WERI-Rb-1 (cell line): ENCODE data around the gene TMEM237.

Experiments used
- DNase-seq: peaks from one replicate; pipeline ENCODE4 v3.0.0-alpha.2; 2020
- H3K27ac ChIP-seq: fragments of 250-450 bp; sonication (Bioruptor Pico); 2 replicates; pipeline ENCODE4 v1.5.1; 2020; ENCODE audit warnings: mild to moderate bottlenecking, moderate library complexity
- H3K27me3 ChIP-seq: fragments of 250-450 bp; sonication (Bioruptor Pico); 2 replicates; pipeline ENCODE4 v1.5.1; 2021; ENCODE audit warnings: mild to moderate bottlenecking, low read depth, moderate library complexity; ENCODE audit not compliant: insufficient read depth, severe bottlenecking
- H3K36me3 ChIP-seq: fragments of 250-450 bp; sonication (Bioruptor Pico); 2 replicates; pipeline ENCODE4 v1.5.1; 2020; ENCODE audit warnings: mild to moderate bottlenecking, moderate library complexity
- H3K4me3 ChIP-seq: 2 replicates; pipeline ENCODE4 v1.5.1; 2011; ENCODE audit warnings: low read depth, mild to moderate bottlenecking, control low read depth, low read length
- H3K9me3 ChIP-seq: fragments of 250-450 bp; sonication (Bioruptor Pico); 2 replicates; pipeline ENCODE4 v1.5.1; 2021; ENCODE audit warnings: mild to moderate bottlenecking, moderate library complexity; ENCODE audit not compliant: severe bottlenecking
- CTCF ChIP-seq: IDR thresholded peaks from 2 replicates; pipeline ENCODE4 v1.5.1; 2011; ENCODE audit warnings: low read depth, mild to moderate bottlenecking, control low read depth, inconsistent platforms, low read length

TMEM237 gene

DNA sequence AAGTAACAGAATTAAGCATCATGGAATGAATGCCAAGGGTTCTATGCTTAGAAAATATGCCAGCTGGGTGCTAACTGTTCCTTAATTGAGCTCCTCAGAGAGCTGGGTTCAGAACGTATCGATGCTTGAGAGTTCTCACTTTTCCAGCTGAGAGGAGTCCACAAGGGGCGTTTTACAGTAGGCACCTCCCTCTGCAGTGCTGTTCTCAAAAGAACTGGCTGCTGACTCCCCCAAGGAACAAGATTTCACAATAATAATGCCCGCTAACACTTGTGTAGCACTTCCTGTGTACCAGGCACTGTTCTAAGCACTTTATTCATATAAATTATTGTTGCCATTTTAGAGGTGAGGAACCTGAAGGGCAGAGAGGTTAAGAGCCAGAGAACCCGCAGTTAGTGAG, 18.1 kb upstream of the TMEM237 start:
- Histone ChIP-seq H3K27ac (no peak overlapping the region), H3K36me3 (no peaks in the 10 kb centered on the region), H3K4me3 (no peak overlapping the region), H3K27me3 (no peaks in the 10 kb centered on the region), H3K9me3 (no peaks in the 10 kb centered on the region)
- no peak for TF ChIP-seq CTCF
- DNase-seq, result no peak

DNA sequence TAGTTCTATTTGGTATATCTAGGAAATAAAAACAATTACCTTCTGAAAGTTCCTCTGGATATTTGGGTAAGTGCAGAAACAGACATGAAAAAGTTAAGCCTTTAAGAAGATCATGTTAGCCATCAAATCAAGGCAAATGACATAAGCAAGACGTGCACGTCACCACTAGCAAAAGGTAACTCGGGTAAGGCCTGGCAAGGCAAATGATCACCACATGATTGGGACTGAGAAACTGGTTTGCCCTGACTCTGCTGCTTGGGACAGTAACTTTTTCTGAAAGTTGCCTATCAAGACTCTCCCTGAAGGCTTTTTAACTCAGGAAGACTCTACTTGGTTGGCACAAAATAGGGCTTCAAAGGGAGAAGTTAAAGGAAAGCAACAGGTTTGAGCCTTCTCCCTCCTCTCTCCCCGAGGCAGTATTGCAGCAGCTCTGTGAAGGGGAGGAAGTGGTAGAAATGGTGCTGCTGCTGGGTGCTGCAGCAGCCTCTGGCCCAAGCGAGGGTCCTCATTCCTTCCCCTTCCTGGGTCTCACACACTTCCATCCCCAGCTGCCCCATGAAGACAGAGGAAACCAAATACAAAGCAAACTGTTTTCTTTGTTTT, 17.1 kb upstream of the TMEM237 start:
- Histone ChIP-seq H3K36me3 (no peaks in the 10 kb centered on the region), H3K27ac (no peak overlapping the region), H3K27me3 (no peaks in the 10 kb centered on the region), H3K9me3 (no peaks in the 10 kb centered on the region), H3K4me3 (no peak overlapping the region)
- DNase-seq, result peak; percentile 54
- no peak for TF ChIP-seq CTCF

DNA sequence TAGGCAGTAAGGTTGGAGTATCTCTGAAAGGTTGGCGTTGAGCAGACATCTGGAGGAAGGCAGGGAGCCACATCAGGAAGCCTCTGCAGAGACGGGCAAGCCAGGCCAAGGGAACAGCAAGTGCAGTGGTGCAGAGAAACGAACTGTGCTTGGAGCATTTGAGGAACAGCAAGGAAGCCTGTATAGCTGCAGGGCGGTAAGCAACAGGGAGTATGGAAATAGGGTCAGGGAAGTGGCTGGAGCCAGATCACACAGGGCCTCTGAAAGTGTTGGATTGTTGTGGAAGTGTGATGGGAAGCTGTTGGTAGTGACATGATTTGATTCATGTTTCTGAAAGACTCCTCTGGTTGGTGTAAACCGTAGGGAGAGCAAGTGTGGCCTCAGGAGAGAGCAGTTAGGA, 13.4 kb upstream of the TMEM237 start:
- no peaks in the 10 kb centered on the region for H3K9me3 ChIP-seq
- no peak for DNase-seq
- no peaks in the 10 kb centered on the region for H3K36me3 ChIP-seq
- no peak overlapping the region for H3K27ac ChIP-seq
- no peak for TF ChIP-seq CTCF
- H3K4me3 ChIP-seq, result no peak overlapping the region
- H3K27me3 ChIP-seq, result no peaks in the 10 kb centered on the region

DNA sequence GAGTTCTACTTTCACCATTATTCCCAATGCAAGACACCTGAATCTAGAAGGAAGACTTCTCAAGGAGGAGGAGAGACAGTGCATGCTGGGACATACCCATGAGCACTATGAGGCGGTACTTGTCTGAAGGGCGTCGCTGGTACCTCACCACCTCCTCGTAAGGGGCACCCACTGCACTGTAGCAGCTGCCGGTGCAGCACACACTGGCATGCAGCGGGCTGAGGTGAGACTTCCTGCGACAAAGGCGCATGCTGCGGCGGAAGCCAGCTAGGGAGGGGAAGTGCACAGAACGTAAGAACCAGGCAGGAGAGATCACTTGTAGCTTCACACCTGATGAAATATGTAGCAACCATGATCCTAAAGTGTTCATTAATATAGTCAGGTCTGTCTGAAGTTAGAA, 12.8 kb upstream of the TMEM237 start:
- no peak overlapping the region for H3K27ac ChIP-seq

GRCh38 chr2:201654616-201655384, 11.5 kb upstream of the TMEM237 start:
- H3K4me3 ChIP-seq, result no peak overlapping the region
- H3K36me3 ChIP-seq, result no peaks in the 10 kb centered on the region
- no peak for TF ChIP-seq CTCF
- H3K27me3 ChIP-seq, result no peaks in the 10 kb centered on the region
- DNase-seq, result no peak
- no peak overlapping the region for H3K27ac ChIP-seq
- no peaks in the 10 kb centered on the region for H3K9me3 ChIP-seq

More for the DNA sequence above, 12.8 kb upstream of the TMEM237 start:
- no peak for DNase-seq
- TF ChIP-seq CTCF, result no peak
- no peaks in the 10 kb centered on the region for H3K9me3 ChIP-seq
- no peak overlapping the region for H3K4me3 ChIP-seq
- no peaks in the 10 kb centered on the region for H3K36me3 ChIP-seq
- H3K27me3 ChIP-seq, result no peaks in the 10 kb centered on the region
